OCI-M2 (cell line): ENCODE results near the gene TEX13B.
"Not testable (repeated sequence)": the region's sequence is repeated elsewhere in the genome, so short reads cannot be mapped to it uniquely, and the experiment has no call there.

Source experiments
- DNase-seq: peaks from one replicate; lab custom pipeline; 2025; ENCODE audit not compliant: unreplicated experiment; lab: John Stamatoyannopoulos, UW

TEX13B gene

DNA sequence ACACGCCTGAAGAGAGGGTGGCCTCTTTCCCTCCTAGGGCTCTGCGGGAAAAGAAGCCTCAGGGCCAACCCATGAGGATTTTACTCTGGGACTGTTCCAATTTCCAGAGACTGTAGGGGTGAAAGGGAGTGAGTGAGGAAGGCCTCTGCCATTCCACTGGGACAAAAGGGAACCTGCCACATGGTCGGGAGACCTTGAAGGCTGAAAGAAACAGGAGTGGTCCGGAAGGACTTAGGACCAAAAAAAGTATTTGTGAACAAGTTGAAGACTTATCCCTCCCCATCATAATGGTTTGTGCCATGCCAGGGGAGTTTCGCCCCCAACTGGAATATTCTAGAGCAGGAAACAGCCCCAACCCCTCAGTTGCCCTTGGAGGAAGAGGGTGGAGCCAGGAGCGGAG lies at the start of gene TEX13B:
TSS of gene TEX13B (minus strand) at position 15 of the 400 bp plus-strand sequence. CDS start 243 bp downstream, outside the sequence.
- DNase-seq: no peak

DNA sequence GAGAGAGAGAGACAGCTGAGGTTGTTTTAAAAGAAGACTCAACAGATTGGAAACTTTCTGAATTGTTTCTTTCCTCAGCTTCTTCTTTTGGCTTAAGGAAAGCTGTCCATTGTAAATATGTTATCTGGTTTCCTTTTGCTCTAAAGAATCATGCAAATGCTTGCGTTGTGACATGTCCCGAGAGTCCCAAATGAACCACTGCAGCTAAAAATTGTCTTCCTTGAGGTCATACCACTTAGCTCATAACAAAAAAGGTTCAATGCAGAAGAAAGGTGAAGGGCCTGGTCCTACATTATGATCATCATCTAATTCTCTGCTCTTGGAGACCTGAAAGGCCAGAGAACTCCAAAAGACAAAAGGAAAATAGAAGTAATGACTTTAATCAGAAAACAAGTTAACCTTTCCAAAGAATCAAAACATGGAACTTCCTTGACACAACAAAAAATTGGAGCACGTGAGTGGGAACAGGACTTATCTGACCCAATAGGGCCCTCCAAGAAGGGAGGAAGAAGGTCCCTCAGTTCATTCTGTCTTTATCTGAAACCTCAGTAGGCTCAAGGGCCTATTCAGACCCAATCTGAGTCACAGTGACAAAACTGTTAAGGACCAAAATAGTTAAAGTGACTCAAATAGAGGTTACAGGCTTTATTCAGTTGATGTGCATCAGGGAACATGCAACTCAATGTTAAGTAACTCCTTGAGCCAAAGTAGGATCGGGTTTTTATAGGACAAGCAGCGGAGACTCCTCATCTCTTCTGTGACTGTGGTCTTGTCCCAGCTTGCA lies 48.0 kb upstream of the TEX13B start:
- DNase-seq: no peak

DNA sequence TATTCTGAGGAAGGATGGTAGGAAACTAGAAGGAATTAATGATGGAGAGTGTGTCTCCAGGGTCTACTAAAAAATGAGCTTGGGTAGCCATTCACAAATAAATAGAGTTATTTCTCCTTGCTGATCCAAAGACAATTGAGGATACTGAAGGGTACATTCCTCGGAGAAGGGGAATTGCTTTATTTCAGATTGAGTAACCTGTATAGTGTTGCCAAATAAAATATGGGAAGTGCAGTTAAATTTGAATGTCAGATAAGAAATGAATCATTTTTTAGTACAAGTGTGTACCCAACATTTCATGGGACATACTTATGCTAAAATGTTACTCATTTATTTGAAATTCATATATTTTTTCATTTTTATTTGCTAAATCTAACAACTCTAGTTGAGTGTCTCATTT lies 46.7 kb upstream of the TEX13B start:
- no peak for DNase-seq

DNA sequence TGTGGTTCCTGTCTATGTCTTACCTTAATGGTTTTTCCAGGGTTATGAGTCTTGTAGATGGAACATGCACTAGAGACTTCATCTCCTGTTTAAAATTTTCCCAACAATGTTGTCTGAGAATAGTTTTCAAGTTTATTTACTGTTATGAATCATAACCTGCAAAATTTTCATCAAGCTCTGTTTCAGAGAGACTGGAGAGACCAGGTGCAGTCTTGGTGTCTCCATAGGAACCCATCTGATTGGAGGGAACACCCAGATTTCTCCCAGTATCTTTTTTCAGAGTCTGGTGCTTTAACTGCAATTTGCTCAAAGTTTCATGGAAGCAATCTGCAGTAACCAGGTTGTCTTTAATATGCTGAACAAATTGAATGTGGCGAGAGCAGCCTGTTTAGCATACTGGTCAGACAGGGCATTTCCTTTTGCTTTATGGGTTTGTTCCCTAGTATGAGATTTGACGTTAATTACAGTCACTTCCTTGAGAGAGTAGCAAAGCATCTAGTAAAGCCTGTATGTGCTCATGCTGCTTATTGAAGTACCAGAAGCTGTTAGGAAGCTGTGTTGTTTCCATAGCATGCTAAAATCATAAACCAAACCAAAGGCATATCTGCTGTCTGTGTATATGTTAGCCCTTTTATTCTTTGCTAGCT lies 43.9 kb upstream of the TEX13B start:
- no peak for DNase-seq

DNA sequence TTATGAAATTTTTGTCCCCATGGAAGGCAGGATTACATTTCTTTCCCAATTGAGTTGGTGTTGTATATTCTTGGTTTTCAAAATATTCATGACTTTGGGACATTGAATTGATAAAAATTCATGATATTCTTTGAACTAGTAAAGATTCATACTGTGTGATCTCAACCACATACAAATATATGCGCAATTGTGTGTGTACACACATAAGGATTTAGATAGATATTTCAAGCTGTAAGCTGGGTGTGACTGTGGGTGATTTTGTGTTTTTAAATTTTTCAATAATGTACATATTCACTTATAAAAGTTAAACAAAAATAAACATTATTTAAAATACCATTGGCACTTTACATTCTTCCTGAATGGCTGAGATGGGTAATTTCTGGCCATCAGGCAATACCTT lies 43.2 kb upstream of the TEX13B start:
- DNase-seq: no peak

DNA sequence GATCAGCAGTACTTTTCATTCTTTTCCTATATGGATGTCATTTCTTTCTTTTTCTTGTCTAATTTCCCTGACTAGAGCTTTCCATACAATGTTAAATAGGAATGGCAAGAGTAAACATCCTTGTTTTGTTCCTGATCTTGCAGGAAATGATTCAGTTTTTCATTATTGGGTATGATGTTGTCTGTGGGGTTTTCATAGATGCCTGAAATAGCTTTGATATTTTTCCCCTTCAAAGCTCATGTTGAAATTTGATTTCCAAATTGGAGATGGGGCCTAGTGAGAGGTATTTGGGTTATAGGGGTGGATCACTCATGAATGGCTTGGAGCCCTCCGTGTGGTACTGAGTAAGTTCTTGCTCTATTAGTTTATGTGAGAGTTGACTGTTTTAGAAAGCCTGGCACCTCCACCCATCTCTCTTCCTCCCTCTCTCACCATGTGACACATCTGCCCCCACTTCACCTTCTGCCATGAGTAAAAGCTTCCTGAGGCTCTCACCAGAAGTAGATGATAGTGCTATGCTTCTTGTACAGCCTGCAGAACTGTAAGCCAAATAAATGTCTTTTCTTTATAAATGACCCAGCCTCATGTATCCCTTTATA lies 40.4 kb upstream of the TEX13B start:
- no peak for DNase-seq

DNA sequence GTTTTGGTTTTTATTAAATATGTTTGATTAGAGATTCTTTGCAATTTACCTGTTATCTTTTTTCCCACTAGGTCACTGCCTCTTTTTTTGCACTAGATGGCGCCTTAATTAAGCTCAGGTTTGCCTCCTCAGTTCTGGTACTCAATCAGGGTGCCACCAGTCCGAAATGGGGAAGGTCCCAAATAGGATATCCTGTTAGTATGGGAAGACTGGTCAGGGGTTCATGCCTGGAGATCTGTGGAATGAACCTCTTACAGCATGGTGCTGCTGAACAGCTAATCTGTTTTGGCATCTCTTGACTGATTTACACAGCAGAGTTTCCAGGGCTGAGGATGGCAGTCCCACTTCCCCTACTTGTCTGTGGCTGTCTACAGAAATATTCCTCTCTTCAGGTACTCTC lies 38.5 kb upstream of the TEX13B start:
- DNase-seq: no peak

GRCh38 chrX:108019382-108019875 lies 37.3 kb upstream of the TEX13B start:
- DNase-seq: no peak

GRCh38 chrX:108018656-108019381 lies 36.6 kb upstream of the TEX13B start:
- no peak for DNase-seq

GRCh38 chrX:108001218-108001814 lies 19.1 kb upstream of the TEX13B start:
- no peak for DNase-seq

DNA sequence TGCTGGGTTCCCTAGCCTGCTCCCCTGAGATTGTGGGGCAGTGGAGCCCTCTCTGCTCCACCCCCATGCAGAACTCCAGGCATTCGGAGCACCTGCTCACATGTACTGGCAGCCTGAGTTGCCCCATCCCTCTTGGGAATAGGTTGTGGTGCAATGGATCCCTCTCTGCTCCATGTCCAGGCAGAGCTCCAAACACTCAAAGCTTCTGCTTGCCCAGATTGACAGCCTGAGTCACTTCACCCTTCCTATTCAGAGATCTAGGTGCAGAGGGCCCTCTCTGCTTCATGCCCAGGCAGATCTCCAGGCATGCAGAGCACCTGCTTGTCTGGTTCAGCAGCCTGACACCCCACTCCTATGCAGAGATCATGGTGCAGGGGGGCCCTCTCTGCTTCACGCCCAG lies 18.6 kb upstream of the TEX13B start:
- DNase-seq: no peak

GRCh38 chrX:107996124-107996523 lies 14.0 kb upstream of the TEX13B start:
- DNase-seq: no peak

DNA sequence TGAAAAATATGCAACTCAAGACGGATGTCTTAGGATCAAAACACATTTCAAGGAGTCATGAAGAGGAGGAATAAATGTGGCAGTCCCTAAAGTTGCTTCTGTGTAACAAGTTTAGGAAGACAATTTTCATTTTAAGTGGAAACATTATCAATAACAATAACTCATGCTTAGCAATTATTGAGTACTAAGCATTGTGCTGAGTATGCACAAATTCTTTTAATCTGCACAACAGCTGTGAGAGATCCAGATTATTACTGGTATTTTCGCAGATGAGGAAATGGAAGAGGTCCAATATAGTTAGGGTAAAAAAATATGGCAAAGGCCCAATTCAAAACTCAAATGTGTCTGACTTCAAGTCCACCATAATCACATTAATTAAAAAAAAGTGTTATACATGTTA lies 2.9 kb upstream of the TEX13B start:
- no peak for DNase-seq

DNA sequence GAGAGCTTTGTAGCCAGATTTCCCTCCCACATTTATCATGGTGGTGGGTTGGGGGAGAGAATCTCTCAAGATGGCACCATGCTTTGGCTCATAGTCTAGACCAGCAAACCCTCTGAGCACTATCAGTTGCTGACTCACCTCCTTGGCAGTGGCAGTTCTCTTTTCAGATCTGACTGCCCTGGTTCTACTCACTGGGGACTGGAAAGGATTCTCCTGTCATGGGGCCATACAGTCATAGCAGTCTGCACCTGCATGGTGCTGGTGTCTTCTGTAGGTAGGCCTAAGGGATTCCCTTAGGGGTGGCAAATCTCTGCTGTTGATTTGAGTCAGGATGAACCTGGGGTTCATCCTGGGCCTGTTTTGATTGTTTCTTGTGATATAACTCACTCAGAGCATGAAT lies 2.6 kb downstream of the TEX13B start:
- no peak for DNase-seq

DNA sequence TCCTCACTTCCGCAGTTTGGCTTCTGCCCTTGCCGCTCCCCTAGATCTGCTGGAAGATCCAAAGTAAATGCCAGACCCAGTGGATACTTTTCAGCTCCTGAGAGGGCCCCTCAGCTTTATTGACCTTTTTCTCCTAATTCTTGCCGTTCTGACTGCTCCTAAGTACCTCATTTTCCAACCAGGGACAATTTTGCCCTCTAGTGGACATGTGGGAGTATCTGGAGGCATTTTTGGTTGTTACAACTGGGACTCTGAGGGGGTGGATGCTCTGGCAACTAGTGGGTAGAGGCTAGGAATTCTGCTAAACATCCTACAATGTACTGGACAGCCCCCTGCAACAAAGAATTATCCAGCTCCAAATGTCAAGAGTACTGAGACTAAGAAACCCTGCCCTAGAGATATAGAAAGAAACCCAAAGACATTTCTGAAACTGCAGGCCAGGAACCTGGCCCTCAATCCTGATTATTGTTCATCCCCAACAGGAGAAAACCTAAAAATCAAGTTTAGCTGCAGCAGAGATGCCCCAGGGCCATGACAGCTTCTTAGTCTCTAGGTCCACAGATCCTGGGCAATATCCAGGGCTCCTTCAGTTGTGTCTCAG lies 3.4 kb downstream of the TEX13B start:
- no peak for DNase-seq

DNA sequence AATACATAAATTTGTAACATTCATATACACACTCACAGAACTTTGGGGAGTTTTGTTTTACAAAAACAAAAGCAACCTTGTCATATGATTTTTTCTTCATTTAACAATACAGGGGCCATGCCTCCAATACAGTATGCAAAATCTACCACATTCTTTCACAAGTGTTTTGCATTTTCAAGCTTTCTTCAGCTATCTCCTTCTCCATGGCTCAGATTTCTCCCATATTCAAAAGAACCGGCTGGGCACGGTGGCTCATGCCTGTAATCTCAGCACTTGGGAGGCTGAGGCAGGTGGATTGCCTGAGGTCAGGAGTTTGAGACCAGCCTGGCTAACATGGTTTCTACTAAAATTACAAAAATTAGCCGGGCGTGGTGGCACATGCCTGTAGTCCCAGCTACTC lies 4.1 kb downstream of the TEX13B start:
- no peak for DNase-seq

GRCh38 chrX:107971636-107972035 lies 10.5 kb downstream of the TEX13B start:
- DNase-seq: no peak

DNA sequence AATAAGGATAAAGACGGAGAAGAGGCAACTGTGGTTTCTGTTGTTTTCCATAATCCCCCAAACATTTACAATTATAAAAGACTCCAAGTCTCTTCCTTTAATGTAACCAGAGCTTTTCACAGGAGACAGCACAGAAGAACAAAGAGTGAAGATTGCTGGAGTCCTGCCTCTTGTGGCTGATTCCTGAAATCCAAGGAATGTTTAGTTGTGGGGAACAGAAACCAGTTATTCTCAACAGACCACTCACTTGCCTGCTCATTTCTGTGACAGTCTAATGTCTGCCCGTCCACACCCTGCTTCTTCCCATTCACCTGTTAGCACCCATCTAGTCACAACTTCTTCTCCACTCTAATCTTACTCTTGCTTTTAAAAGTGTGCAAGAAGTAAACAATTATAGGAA lies 12.1 kb downstream of the TEX13B start:
- no peak for DNase-seq

DNA sequence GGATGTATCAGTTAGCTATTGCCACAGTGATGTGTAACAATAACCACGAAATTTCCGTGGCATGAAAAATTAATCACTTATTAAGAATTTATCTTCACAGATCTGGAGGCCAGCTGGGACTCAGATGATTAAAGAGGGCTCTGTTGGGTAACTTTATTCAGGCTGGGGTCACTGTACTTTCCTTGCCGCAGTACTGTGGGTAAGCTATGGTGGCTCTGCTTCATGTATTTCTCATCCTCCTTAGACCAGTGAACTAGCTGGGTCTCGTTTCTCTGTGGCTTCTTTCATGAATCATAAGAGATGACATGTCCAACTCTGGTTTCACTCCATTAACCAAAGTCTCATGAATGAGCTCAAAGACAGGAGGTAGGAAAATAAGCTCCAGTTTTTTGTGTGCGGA lies 13.5 kb downstream of the TEX13B start:
- no peak for DNase-seq

GRCh38 chrX:107955337-107955736 lies 26.8 kb downstream of the TEX13B start:
- DNase-seq: not testable (repeated sequence)

DNA sequence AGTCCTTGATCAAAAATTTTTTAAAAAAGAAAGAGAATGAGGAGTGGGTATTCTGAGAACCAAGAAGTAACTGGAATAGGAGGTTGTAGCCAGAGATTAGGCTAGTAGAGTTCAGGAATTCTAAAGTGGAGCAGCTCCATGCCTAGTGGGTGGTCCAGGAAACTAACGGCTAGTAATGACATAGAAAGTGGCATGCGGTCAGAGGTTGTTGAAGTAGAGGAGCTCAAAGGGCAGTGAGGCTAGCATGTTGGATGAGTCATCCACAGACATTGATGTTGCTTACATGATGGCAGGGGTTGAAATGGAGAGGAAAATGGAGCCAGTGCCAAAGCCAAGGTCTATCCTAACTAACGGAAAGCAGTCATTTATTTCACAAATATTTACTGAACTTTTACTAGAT lies 42.1 kb downstream of the TEX13B start:
- no peak for DNase-seq
